ENCODE data around the gene CEP44.
"Not testable (repeated sequence)": the region's sequence is repeated elsewhere in the genome, so short reads cannot be mapped to it uniquely, and the experiment has no call there.

CEP44 gene

DNA sequence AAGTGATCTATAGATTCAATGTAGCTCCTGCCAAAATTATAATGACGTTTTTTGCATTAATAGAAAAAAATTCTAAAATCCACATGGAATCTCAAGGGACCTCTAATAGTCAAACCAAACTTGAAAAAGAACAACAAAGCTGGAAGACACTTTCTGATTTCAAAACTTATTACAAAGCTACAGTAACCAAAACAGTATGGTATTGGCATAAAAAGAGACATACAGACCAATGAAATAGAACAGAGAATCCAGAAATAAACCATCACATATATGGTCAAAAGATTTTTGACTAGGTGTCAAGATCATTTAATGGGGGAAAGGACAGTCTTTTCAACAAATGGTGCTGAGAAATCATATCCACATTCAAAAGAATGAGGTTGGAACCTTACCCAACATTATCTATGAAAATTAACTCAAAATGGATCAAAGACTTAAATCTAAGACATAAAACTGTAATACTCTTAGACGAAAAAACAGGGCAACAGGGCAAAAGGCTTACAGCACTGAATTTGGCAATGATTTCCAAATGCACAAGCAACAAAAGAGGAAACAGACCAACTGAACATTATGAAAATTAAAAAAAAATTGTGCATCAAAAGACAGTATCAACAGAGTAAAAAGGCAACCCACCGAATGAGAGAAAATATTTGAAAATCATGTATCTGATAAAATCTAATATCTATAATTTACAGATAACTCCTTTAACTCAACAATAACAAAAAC lies 4.1 kb upstream of the CEP44 start:
- no peak for DNase-seq

GRCh38 chr4:174281182-174281737 lies 2.5 kb upstream of the CEP44 start:
- DNase-seq: no peak

DNA sequence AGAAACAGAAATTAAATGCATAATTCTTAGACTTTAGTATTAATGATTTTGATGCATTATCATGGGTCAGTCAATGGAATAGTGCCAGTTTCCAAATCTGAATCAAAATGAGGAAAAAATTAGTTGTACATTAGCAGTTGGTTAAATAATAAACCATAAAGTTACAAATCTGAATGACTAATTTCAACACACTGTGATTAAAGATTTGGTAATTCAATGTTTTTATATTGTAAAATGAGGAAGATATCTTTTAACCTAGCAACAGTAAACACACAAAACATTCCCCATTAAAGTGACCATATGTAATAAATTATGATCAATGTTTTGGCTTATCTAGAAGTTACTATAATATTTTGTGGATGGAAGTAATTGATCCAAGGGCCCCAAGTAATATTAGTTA lies 1.8 kb upstream of the CEP44 start:
- DNase-seq: no peak

DNA sequence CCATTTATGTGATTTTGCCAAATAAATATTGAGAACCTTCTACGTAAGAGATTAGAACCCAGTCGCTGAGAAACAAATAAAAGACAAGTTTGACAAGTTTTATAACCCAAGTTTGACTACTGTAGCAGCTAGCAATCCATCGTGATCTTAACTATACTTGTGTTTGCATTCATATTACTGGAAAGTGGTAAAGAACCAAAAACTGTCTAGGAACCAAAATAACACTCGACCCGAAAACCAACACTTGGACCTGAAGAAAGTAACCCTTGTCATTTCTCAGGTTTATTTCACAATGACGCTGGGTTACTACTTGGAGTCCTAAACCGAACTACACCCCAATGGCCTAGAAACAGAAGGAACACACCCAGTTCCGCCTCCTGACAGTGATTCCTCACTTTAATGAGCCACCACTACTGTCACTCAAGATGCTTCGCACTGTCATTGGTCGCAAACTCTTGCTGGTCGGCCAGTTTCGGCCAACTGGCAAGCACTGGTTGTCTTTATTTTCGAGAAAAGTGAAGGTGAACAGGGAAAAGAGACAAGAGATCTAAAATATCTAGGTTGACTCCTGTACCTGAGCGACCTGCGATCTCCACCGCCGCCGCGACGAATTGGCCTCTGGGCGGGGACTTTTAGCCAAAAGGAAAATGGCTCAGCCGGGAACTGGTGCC lies 740 bp upstream of the CEP44 start:
- peak; percentile 49 for DNase-seq

- DNase-seq: no peak
Observed at GRCh38 chr4:174284487-174284886, 776 bp downstream of the CEP44 start.

DNA sequence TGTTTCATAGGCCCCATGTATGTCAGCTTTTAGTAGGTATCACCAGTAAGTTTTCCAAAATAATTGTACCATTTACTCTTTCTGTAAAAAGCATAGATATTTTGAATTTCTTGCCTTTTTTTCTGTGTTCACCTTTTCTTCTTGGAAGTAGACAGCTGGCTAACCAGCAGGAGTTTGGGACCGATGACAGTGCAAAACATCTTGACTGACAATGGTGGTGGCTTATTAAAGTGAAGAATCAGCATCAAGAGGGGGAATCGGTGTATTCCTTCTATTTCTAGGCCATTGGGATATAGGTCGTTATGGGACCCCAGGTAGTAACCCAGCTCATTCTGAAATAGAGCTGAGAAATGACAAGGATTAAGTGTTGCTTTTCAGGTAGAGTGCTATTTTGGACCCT lies 3.2 kb downstream of the CEP44 start:
- no peak for DNase-seq

DNA sequence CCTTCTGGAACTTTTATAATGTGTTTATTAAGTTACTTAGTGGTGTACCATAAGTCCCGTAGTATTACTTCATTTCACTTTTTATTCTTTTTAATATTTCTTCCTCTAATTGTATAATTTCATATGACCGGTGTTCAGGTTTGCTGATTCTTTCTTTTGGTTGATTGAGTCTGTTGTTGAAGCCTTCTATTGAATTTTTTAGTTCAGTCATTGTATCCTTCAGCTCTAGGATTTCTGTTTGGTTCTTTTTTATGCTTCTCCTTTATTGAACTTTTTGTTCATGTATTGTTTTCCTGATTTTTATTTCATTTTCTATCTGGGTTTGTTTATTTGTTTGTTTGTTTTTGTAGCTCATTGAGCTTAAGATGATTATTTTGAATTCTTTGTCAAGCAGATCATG lies 8.8 kb downstream of the CEP44 start:
- DNase-seq: no peak

GRCh38 chr4:174294641-174295040 lies 10.9 kb downstream of the CEP44 start:
- not testable (repeated sequence) for DNase-seq

DNA sequence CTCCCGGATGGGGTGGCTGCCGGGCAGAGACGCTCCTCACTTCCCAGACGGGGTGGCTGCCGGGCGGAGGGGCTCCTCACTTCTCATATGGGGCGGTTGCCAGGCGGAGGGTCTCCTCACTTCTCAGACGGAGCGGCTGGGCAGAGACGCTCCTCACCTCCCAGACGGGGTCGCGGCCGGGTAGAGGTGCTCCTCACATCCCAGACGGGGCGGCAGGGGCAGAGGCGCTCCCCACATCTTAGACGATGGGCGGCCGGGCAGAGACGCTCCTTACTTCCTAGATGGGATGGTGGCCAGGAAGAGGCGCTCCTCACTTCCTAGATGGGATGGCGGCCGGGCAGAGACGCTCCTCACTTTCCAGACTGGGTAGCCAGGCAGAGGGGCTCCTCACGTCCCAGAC lies 11.4 kb downstream of the CEP44 start:
- not testable (repeated sequence) for DNase-seq

DNA sequence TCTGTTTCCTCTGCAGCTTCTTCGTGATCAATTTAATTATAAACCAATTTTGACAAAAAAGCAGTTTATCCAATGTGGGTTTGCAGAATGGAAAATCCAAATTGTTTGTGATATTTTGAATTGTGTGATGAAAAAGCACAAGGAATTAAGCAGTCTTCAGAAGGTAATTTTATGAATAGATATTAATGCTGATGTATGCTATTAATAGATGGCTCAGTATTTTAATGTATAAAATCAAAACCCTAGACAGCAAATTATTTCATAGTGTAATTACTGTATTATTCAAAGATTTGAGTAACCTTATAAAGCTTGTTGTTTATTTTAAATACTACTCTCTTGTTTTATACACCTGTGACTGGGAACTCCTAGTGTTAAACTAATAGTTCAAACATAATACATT lies 20.0 kb downstream of the CEP44 start:
- no peak for DNase-seq

GRCh38 chr4:174304664-174305063 lies 21.0 kb downstream of the CEP44 start:
- no peak for DNase-seq

GRCh38 chr4:174305961-174306360 lies 22.2 kb downstream of the CEP44 start:
- DNase-seq: no peak

DNA sequence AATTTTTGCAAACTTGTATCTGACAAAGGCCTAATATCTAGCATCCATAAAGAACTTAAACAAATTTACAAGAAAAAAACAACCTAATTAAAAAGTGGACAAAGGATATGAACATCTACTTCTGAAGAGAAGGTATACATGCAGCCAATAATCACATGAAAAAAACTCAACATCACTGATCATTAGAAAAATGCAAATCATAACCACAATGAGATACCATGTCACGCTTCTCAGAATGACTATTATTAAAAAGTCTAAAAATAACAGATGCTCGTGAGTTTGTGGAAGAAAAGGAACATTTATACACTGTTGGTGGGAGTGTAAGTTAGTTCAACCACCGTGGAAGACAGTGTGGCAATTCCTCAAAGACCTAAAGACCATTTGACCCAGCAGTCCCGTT lies 24.0 kb downstream of the CEP44 start:
- DNase-seq: no peak

- DNase-seq: no peak
Observed at GRCh38 chr4:174312993-174313392, 29.3 kb downstream of the CEP44 start.

GRCh38 chr4:174314274-174314673 lies 30.6 kb downstream of the CEP44 start:
- no peak for DNase-seq

GRCh38 chr4:174314770-174315169 lies 31.1 kb downstream of the CEP44 start:
- peak; percentile 22 for DNase-seq

GRCh38 chr4:174316546-174316945 lies 32.8 kb downstream of the CEP44 start:
- no peak for DNase-seq

- DNase-seq: no peak
Observed at GRCh38 chr4:174316954-174317353, 33.2 kb downstream of the CEP44 start.

- DNase-seq: no peak
Observed at GRCh38 chr4:174317531-174317930, 33.8 kb downstream of the CEP44 start.

DNA sequence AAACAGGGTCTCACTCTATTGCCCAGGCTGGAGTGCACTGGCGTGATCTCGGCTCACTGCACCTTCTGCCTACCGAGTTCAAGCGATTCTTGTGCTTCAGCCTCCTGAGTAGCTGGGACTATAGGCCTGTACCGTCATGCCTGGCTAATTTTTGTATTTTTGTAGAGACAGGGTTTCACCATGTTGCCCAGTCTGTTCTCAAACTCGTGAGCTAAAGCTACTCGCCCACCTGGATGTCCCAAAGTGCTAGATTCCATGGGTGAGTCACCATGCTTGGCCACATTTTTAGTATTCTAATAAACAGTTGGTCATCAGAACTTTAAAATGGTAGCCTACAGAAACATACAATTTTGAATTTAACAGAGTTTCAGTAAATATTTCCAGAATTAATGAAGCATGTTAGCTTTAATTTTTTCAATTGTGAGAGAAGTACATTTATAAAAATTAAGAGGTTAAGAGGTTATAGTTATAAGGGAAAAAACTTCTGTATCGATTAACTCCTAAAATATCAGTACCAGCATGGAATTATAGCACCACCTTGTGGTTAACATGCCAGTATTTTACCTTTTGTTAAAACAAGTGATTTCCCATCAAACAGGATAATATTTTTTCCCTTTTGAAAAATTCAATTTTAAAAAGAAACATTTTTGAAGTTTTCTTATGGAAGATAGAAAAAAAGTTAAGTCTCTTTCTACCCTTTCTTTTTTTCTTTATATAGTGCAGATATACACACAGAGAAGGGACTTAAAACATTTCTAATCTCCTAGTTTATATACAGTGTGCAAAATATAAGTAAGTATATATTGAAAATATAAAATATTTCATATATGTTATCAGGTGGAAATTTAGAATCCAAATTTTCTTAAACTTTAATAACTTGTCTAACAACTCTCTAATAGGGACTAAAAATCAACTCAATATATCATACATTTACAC lies 35.4 kb downstream of the CEP44 start:
- no peak for DNase-seq

GRCh38 chr4:174320494-174321199 lies 36.9 kb downstream of the CEP44 start:
- no peak for DNase-seq

- DNase-seq: no peak
Observed at GRCh38 chr4:174324236-174324635, 40.5 kb downstream of the CEP44 start.

DNA sequence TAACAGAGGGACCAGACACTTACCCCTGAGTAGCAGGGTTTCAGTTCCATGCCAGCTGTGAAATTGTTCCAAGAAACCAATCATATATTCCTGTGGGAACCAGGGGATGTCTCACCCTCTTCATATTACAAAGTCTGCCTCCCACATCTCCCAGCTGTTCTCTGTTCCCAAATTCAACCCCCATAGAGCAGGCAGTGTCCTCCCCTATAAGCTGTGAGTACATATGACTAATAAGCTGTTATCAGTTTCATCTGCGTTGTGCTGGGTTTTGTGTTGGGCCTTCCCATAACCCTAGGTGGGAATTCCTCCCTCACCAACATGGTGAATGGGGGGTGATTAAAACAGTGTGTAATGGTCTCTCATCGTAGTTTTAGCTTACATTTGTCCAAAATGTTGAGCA lies 41.0 kb downstream of the CEP44 start:
- peak; percentile 19 for DNase-seq
